Sigmoid colon (tissue), 7 donors: ENCODE data around the gene JAZF1. TPM values are rescaled to one million over a fixed set of nuclear protein-coding genes. Genes with fewer than 3 reads are reported as not detected.

Experiments used
- DNase-seq: peaks from one replicate; pipeline ENCODE4 v3.0.0-alpha.2; 2019
- H3K27ac ChIP-seq, 4 donors: fragments of 200-600 bp; sonication (generic); one replicate each; pipeline ENCODE4 v1.5.1; 2016 to 2019; ENCODE audit warnings: mild to moderate bottlenecking in 1 of 4
- H3K27me3 ChIP-seq, 3 donors: fragments of 200-600 bp; sonication (generic); one replicate each; pipeline ENCODE4 v1.5.1; 2019; ENCODE audit warnings: mild to moderate bottlenecking in 1 of 3
- H3K36me3 ChIP-seq, 4 donors: fragments of 200-600 bp; sonication (generic); one replicate each; pipeline ENCODE4 v1.5.1; 2016 to 2019
- H3K4me1 ChIP-seq, 4 donors: fragments of 200-600 bp; sonication (generic); one replicate each; pipeline ENCODE4 v1.5.1; 2017 to 2019
- H3K4me3 ChIP-seq, 4 donors: fragments of 200-600 bp; sonication (generic); one replicate each; pipeline ENCODE4 v1.5.1; 2017 to 2019; ENCODE audit warnings: mild to moderate bottlenecking in 2 of 4, moderate library complexity in 1 of 4
- H3K9me3 ChIP-seq, 4 donors: fragments of 200-600 bp in 3 of 4; sonication (generic) in 3 of 4; one replicate each; pipeline versions ENCODE4 v1.5.1 to v1.6.1; 2013 to 2019
- CTCF ChIP-seq, 4 experiments: fragments of 450-650 bp in 3 of 4; fragments of 200-600 bp in 1 of 4; IDR thresholded peaks; one replicate each; pipeline ENCODE4 v1.5.1; 2016 to 2019; ENCODE audit warnings: antibody characterized with exemption in 4 of 4, mild to moderate bottlenecking in 3 of 4, moderate library complexity in 2 of 4
- EP300 ChIP-seq, 4 donors: sonication (generic); formaldehyde crosslinking; IDR thresholded peaks; one replicate each; pipeline ENCODE4 v1.6.1; 2017; ENCODE audit warnings: antibody characterized with exemption in 4 of 4
- POLR2A ChIP-seq, 2 donors: fragments of 450-650 bp; IDR thresholded peaks; one replicate each; pipeline ENCODE4 v1.6.1; 2016; ENCODE audit warnings: antibody characterized with exemption in 2 of 2, mild to moderate bottlenecking in 2 of 2, moderate library complexity in 2 of 2
- POLR2AphosphoS5 ChIP-seq, 4 donors: sonication (generic); formaldehyde crosslinking; IDR thresholded peaks; one replicate each; pipeline ENCODE4 v1.6.1; 2017; ENCODE audit warnings: antibody characterized with exemption in 4 of 4
- WGBS, 2 donors: extraction: QIAGEN DNeasy Blood & Tissue Kit; methylation state at CpG; one replicate each; pipeline ENCODE4 v1.1.7; 2013; 5-methylcytosine and 5-hydroxymethylcytosine counted together
- intact Hi-C: fragments of 100-400 bp; cut with DNase I; formaldehyde crosslinking; loops from one replicate; pipeline ENCODE4 v1.15.1; 2023
- polyA plus RNA-seq, 3 donors: library from polyadenylated mRNA; stranded (reverse); fragments of 200-250 nt; gene quantifications; one replicate each; pipeline ENCODE4 v1.2.3, GENCODE V29; 2013
- total RNA-seq, 4 donors: library from RNA; depleted of rRNA; stranded (reverse); fragments of >200 nt; gene quantifications; one replicate each; pipeline ENCODE4 v1.1.0, GENCODE V29; 2016
- donor health status: healthy with polysubstance abuse.
- donor health status: Bipolar disorder and iron deficiency.
- donor health status: healthy.

Gene JAZF1
- total and polyA plus RNA-seq, 7 donors = 4.2 to 59.6 (median 46.4) TPM

DNA sequence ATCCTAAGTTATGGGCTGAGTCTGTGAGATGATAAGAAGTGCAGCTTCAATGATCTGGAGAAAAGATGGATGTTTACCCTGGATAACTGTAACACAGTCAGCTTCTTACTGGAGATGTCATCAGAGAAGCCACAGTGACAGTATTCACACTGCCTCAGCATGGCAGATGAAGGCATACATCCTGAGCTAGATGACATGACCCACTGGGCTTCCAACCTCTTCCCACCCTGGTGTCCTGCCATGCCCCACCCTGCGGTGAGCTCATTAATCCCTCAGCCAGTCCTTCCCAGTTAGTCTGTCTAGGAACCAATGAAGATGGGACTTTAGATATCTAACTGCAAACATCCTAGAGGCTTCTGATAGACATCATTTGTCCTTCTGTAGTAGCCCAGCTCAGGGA lies 226.8 kb downstream of the JAZF1 start:
- no peak overlapping the region for H3K27ac ChIP-seq
- H3K4me3 ChIP-seq = no peak overlapping the region
- H3K27me3 ChIP-seq = no peaks in the 10 kb centered on the region
- H3K9me3 ChIP-seq = no peaks in the 10 kb centered on the region
- 90 to 91% methylated on average over 1 of the region's 1 CpG for WGBS, 2 donors
- no peak for TF ChIP-seq POLR2A (IDR thresholded peaks at IDR 0.05)
- TF ChIP-seq CTCF (IDR thresholded peaks at IDR 0.05) = no peak
- no peak for TF ChIP-seq POLR2AphosphoS5 (IDR thresholded peaks at IDR 0.05)
- no peak for TF ChIP-seq EP300 (IDR thresholded peaks at IDR 0.05)
- H3K36me3 ChIP-seq = no peaks in the 10 kb centered on the region
- no peak for DNase-seq
- intact Hi-C loops = no loop called here
- peaks cover 0 to 19% (median 4%) of the 10 kb centered on the region in 4 donors for H3K4me1 ChIP-seq

DNA sequence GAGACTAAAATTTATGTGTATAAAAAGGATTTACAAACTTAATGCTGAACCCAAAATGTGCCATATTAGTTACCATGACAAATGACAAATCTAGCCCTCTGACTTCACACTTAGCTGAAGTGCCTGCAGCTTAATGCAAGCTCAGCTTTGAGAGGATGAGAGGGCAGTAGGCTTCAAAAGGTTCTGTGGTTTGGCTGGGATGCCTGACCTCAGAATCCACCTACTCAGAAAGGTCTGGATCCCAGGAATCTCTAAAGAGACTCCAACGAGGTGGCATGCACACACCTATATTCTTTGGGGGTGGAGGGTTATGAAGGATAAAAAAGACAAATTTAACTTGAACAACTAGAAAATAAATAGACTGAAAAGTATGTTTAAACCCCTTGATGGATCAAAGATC lies 227.2 kb downstream of the JAZF1 start:
- intact Hi-C loops = no loop called here
- Histone ChIP-seq H3K36me3 (no peaks in the 10 kb centered on the region), H3K9me3 (no peaks in the 10 kb centered on the region), H3K27me3 (no peaks in the 10 kb centered on the region), H3K4me3 (no peak overlapping the region), H3K4me1 (peaks cover 0 to 23% (median 5%) of the 10 kb centered on the region in 4 donors), H3K27ac (no peak overlapping the region)
- DNase-seq = no peak
- TF ChIP-seq EP300 (IDR thresholded peaks at IDR 0.05) = no peak
- WGBS, 2 donors = 62 to 63% methylated on average over 1 of the region's 1 CpG

DNA sequence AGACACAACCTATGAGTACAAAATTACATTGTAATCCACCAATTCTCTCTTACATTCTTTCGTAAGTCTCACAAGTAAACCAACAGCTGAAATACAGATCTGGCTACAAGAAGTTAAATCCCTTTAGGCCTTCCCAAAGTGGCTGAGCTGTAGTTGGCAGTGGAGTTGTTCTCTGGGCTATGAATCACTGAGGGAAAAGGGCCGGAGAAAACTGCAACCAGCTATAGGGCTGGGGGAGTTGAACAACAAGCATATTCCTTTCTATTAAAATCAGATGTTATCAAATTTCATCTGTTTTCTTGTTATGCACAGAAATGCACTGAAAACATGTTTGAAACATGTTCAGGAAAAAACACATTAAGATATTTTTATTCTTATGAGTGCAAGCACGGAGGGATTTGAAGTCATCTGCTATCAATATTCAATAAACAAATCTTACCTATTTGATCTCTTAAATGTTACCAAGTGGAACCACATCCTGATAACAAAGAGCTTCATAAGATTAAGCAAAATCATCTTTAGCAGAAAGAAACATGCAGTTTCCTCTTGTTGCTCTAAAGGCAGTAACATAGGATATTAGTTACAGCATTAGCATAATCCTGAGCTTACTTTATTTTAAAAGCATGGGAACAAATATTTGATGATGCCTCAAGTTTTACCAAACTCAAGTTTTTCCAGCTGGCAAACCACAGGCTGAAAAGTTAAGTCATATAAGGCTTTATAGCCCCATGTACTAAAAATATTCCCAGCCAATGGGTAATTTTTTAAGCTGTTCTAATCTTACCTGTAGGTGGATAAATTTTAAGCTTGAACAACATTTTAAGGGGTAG lies 227.9 kb downstream of the JAZF1 start:
- Histone ChIP-seq H3K27me3 (no peaks in the 10 kb centered on the region), H3K36me3 (no peaks in the 10 kb centered on the region), H3K4me1 (peaks cover 0 to 30% (median 11%) of the 10 kb centered on the region in 4 donors), H3K27ac (no peak overlapping the region), H3K9me3 (no peaks in the 10 kb centered on the region), H3K4me3 (no peak overlapping the region)
- no peak for DNase-seq
- 70 to 84% methylated on average over 3 of the region's 3 CpGs for WGBS, 2 donors
- intact Hi-C loops = no loop called here
- no peak for TF ChIP-seq POLR2A (IDR thresholded peaks at IDR 0.05)
- TF ChIP-seq CTCF (IDR thresholded peaks at IDR 0.05) = no peak
- no peak for TF ChIP-seq POLR2AphosphoS5 (IDR thresholded peaks at IDR 0.05)
- TF ChIP-seq EP300 (IDR thresholded peaks at IDR 0.05) = no peak

- WGBS, 2 donors = 69 to 82% methylated on average over 3 of the region's 3 CpGs
- H3K36me3 ChIP-seq = no peaks in the 10 kb centered on the region
- intact Hi-C loops = no loop called here
Observed at GRCh38 chr7:27950123-27950522, 230.5 kb downstream of the JAZF1 start.

More at GRCh38 chr7:27950123-27950522, 230.5 kb downstream of the JAZF1 start:
- DNase-seq = no peak
- H3K9me3 ChIP-seq = no peaks in the 10 kb centered on the region
- no peaks in the 10 kb centered on the region for H3K27me3 ChIP-seq
- no peak overlapping the region for H3K4me3 ChIP-seq
- peaks cover 0 to 44% (median 34%) of the 10 kb centered on the region in 4 donors for H3K4me1 ChIP-seq
- TF ChIP-seq POLR2A (IDR thresholded peaks at IDR 0.05) = no peak
- no peak for TF ChIP-seq EP300 (IDR thresholded peaks at IDR 0.05)
- no peak for TF ChIP-seq CTCF (IDR thresholded peaks at IDR 0.05)
- no peak for TF ChIP-seq POLR2AphosphoS5 (IDR thresholded peaks at IDR 0.05)
- no peak overlapping the region for H3K27ac ChIP-seq
